ENCODE results near the gene NUTM2F.
A peak's percentile ranks its signal among the peaks of the same experiment; 100 is the strongest.
"Not testable (repeated sequence)": the region's sequence is repeated elsewhere in the genome, so short reads cannot be mapped to it uniquely, and the experiment has no call there.

Gene NUTM2F, protein sequence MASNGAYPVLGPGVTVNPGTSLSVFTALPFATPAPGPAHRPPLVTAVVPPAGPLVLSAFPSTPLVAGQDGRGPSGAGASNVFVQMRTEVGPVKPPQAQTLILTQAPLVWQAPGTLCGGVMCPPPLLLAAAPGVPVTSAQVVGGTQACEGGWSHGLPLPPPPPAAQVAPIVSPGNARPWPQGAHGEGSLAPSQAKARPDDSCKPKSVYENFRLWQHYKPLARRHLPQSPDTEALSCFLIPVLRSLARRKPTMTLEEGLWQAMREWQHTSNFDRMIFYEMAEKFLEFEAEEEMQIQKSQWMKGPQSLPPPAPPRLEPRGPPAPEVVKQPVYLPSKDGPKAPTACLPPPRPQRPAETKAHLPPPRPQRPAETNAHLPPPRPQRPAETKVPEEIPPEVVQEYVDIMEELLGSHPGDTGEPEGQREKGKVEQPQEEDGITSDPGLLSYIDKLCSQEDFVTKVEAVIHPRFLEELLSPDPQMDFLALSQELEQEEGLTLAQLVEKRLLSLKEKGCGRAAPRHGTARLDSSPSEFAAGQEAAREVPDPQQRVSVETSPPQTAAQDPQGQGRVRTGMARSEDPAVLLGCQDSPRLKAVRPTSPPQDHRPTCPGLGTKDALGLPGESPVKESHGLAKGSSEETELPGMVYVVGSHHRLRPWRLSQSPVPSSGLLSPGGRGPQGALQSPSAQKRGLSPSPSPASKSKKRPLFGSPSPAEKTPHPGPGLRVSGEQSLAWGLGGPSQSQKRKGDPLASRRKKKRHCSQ

DNA sequence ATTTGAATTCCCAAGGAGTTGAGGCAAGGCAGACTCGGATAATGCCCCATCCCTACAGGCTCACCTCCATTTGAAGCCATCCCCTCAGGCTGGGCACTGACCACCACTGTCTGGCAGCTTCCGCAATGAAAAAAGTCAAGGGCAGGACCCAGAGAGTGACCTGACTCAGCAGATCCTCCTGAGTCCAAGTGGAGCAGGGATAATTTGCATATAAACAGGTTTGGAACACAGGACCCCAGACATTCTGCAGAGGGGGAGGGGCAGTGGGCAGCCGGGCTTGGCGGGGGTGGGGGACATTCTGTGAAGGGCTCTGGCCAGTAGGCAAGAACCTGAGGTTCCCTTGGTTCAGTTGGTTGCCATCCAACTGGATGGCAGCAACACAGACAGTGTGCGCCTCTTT is at the start of gene NUTM2F:
Gene NUTM2F (minus strand): TSS at position 101 of the 400 bp plus-strand sequence. CDS start 21 bp downstream, at position 80.
- DNase-seq = not testable (repeated sequence)

DNA sequence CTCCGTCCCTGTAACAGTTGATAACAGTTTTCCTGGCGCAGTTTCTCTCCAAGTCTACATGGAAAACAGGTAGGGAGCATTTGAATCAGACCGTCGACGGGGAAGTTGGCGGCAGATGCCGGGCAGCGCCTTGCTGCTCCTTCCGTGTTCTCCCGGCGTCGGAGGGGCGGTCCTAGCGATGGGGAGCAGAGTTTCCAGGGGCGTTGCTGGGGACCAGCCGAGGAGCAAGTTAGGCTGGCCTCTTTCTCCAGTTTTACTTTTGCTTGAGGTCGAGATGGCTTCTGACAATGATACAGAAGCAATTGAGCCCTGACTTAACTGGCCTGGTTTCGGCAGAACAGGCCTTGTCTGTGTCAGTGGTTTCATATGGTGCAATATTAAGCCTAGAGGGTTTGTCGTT is 46.8 kb upstream of the NUTM2F start:
- not testable (repeated sequence) for DNase-seq

DNA sequence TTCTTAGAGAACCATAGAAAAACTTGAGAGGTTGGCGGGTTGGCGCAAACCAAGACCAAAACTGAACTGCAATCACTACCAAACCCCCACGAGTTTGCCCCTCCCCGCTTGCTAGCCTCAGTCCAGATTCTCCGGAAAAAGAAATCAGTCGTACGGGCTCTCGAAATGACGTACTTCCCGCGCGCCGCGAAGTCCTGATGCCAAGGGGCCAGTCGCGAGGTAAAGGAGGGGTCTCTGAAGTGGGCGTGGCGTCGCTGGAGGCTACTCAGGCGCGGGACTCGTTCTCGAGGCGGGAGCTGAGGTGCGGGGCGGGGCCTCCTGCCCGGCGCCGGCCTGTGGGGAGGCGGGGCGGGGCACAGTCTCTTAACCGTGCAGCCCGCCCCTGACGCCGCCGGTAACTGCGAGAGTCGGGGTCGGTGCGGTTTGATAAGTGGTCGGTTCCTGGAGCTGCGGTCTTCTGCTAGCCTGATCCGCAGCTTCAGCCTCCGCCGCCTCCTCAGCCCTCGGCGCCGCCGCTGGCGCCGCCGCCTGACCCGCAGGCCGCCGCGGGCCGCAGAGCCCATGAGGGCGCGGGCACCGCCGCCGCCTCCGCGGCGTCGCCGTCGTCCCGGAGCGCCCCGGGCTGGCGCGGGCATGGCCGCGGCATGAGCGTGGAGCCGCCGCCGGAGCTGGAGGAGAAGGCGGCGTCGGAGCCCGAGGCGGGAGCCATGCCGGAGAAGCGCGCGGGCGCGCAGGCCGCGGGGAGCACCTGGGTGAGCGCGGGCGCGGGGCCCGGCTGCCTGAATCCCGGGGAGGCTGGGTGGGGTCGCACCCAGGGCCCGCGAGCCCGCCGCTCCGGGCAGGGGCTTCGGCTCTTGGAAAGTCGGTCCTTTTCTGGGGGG is 46.0 kb upstream of the NUTM2F start:
- peak; percentile 93 for DNase-seq

DNA sequence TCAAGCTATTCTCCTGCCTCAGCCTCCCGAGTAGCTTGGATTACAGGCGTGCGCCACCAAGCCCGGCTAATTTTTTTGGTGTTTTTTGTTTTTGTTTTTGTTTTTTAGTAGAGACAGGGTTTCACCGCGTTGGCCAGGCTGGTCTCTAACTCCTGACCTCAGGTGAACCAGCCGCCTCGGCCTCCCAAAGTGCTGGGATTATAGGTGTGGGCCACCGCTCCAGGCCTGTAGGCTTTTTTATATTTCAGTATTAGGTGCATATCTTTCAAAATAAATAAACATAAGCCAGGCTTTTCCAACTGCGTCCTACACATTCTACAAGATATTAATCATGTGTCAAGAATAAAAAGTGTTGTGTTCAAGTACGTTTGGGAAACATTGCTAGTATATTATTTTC is 45.3 kb upstream of the NUTM2F start:
- not testable (repeated sequence) for DNase-seq

DNA sequence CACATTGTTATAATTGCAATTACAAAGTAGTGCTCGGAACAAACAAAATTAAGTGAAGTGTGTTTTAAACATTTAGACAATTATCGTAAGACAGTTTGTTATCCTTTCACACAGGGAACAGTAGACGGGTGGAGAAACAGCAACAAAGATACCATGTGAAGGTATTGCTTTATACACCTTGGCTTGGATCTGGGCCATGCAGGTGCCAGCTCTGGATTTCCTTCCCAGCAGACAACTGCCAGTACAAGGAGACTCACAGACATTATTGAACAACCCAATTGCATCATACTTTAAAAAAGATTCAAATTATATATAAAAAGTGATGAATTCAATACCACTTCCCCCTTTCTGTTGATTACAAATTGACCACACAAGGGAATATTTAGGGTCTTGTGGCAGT is 41.8 kb upstream of the NUTM2F start:
- DNase-seq = not testable (repeated sequence)

DNA sequence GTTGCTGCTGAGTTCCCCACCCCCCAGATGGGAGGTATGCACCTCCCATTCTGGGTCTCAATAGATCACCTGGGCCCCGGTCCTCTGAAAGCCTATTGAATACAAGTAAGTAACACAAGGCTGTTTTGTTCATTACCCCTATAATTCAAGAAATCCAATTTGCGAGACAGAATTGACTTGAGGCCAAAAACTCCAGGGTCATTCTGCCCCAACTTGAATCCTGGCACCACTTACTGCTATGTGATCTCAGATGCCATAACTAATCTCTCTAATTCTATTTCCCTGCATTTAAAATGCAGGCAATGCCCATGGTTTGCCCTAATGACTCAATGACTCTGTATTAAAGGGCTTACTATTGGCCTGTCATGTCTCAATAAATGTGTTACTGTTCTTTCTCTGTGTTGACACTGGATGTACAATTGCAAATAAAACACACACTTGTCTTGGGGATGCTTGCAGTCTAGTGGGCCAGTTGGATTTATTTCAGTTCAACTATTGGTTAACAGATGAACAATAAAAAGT is 35.7 kb upstream of the NUTM2F start:
- not testable (repeated sequence) for DNase-seq

DNA sequence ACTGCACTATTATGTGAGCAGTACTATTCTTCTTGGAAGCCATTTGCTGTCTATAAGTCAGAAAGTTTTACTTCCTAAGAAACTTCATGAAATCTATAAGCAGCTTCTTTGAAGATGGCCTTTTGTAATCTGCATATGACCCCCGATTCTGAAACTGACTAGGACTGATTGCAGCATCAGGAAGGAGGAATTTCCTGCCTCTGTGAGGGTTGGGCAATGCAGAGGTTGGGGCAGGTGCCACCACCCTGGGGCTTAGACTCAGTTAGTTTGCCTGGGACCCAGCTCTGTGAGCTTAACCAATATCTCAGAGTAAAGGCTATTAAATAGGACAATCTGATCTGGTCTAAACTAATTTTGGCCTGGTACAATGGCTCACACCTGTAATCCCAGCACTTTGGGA is 28.7 kb upstream of the NUTM2F start:
- DNase-seq = not testable (repeated sequence)

DNA sequence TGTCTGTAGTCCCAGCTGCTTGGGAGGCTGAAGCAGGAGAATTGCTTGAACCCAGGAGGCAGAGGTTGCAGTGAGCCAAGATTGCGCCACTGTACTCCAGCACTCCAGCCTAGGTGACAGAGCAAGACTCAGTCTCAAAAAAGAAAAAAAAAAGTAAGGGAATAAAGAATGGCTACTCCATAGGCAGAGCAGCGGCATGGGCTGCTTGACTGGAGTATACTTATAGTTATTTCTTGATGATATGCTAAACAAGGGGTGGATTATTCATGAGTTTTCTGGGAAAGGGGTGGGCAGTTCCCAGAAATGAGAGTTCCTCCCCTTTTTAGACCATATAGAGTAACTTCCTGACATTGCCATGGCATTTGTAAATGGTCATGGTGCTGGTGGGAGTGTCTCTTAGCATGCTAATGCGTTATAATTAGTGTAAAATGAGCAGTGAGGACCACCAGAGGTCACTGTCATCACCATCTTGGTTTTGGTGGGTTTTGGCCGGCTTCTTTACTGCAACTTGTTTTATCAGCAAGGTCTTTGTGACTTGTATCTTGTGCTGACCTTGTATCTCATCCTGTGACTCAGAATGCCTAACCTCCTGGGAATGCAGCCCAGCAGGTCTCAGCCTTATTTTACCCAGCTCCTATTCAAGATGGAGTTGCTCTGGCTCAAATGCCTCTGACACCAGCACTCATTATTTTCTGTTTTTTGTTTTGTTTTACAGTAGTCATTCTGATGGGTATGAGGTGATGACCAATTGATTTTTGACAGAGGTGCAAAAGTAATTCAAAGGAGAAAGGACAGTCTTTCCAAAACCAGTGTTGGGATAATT is 23.7 kb upstream of the NUTM2F start:
- DNase-seq = not testable (repeated sequence)

DNA sequence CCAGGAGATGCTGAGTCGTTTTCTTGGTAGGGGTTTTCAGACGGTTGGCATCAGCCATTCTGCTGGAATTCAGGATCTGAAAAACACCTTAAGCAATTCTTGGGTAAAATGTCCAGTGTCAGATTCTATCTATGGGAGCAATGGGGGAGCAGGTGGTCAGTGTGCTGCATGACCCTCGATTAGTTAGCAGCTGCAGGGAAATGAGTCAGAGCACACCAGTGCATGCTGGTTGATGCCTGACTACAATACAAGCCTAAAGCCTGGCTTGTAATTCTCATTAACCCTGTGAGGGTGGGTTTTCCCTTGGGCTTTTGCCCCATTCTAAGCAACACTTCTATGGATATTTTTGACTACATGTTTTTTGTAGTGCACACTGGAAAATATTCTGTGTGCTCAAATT is 20.3 kb upstream of the NUTM2F start:
- not testable (repeated sequence) for DNase-seq

DNA sequence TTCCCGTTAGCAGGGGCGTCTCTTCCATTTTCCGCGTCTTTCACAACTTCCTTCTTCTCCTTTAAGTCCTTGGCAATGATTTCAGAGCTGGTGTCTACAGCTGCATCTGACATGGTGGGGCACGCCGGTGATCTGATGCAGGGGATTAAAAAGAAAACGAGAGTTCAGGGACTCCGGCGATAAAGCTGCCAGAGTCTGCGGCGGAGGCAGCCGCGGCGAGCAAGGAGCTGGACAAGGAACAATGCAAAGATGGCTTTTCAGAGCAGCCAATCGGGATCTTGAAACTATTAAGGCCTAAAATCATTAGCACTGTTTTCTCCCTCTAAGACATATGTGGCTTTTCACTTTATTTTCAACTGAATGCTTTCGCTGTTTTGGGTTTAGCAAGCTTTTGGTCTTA is 19.0 kb upstream of the NUTM2F start:
- not testable (repeated sequence) for DNase-seq

DNA sequence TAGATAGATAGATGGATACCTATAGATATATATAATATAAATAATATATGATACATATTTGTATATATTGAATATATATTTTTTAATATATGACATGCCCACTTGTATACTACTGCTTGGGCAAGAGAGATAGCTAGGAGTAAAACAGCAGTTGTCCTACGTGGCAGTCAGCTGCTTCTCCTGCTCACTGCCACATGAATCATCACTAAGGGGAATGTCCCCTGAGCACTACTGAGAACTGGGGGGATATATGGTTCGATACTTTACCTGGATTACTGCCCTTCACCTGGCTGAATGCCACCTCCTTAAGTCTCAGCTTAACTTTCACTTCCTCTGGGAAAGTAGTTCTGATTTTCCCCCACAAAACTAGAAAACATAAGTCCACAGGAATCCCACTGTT is 13.3 kb upstream of the NUTM2F start:
- not testable (repeated sequence) for DNase-seq

DNA sequence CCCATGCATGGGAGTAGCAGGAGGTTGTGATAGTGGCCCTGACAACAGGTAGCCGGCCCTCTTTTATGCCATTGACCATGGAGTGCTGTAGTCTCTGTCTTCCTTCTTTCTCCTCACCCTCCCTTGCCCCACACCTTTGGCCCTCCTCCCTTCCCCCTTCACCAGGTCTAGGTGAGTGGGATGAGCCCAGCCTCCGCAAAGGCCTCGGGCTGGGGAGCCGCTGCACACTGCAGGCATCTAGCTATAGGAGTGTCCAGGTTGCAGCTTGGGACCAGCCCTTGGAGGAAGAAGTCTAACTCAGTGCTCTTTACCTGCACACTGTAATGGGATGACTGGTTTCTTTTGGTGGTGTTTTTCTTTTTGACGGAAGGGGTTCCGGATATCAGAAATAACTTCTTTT is 12.3 kb upstream of the NUTM2F start:
- DNase-seq = not testable (repeated sequence)

DNA sequence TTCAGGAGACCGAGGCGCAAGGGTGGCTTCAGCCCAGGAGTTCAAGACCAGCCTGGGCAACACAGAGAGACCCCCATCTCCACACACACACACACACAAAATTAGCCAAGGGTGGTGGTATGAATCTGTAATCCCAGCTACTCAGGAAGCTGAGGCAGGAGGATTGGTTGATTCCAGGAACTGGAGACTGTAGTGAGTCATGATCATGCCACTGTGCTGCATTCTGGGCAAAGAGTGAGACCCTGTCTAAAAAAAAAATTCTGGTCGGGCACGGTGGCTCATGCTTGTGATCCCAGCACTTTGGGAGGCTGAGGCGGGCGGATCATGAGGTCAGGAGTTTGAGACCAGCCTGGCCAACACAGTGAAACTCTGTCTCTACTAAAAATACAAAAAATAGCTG is 11.2 kb upstream of the NUTM2F start:
- DNase-seq = not testable (repeated sequence)

DNA sequence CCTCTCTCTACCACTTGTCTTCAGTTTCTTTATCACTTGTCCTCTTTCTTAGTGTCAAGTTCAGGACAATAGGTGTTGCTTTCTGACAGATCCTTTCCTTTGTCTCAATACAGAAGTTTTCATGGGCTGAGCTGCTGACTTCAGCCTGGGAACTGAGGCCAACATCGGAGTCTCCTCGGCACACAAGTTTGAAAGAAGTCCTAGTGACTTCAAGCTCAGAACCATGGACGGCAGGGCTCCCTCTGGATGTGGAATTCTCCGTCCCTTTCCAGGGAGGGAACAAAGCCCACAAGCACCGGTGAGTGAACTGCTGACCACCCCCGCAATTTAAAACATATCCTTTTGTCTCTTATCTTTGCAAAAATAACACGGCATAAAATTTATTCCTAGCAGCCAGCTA is 10.3 kb upstream of the NUTM2F start:
- not testable (repeated sequence) for DNase-seq

DNA sequence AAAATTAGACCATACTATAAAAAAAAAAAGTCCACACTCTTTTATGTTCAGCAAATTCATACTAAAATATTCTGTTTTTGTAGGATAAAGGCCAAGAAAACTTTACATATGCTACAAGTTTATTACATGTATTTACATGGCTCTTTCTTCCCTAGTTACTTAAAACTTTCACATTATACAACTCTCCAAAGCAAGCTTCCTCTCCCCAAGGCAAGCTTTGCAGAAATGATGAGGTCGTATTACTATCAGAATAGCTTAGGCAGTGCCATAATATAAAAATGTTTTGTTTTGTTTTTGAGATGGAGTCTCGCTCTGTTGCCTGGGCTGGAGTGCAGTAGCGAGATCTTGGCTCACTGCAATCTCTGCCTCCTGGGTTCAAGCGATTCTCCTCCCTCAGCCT is 8.0 kb upstream of the NUTM2F start:
- not testable (repeated sequence) for DNase-seq

DNA sequence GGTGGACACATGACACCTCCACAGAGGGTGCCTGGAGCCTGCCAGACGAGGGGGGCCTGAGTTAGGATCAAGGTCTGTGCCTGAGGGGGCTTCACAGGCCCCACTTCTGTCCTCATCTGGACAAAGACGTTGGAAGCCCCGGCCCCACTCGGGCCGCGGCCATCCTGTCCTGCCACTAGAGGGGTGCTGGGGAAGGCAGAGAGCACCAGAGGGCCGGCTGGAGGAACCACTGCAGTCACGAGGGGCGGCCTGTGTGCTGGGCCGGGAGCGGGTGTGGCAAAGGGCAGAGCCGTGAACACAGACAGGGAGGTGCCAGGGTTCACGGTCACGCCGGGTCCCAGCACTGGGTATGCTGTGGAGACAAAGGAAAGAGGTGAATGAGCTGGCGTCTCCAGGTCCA is 2.9 kb downstream of the NUTM2F start:
- DNase-seq = not testable (repeated sequence)

DNA sequence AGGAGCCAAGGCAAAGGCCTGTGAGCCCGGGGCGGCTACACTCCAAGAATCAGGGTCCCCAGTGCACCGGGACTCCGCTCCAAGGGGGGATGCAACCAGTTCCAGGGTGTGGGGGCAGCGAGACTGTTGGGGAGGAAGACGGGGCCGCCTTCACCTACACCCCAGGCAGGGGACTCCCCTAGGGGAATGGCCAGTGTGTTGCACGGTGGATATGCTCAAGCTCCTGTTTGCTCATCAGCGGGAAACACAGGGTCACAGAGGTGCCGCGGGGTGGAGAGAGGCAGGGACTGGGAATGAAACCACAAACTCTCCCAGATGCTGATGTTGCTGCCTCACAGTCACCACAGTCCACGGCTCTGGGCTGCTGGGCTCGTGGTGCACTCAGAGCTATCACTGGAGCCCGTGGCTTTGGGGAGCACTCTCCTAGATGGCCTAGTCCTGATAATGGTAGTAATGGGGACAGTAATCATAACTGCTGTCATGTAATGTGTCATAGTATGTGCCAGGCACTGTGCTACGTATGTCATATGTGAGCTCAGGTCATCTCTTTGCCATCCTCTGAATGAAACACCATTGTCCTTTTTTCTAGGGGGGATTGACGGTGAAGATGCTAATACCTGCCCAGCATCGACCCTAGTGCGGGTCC is 5.2 kb downstream of the NUTM2F start:
- not testable (repeated sequence) for DNase-seq

DNA sequence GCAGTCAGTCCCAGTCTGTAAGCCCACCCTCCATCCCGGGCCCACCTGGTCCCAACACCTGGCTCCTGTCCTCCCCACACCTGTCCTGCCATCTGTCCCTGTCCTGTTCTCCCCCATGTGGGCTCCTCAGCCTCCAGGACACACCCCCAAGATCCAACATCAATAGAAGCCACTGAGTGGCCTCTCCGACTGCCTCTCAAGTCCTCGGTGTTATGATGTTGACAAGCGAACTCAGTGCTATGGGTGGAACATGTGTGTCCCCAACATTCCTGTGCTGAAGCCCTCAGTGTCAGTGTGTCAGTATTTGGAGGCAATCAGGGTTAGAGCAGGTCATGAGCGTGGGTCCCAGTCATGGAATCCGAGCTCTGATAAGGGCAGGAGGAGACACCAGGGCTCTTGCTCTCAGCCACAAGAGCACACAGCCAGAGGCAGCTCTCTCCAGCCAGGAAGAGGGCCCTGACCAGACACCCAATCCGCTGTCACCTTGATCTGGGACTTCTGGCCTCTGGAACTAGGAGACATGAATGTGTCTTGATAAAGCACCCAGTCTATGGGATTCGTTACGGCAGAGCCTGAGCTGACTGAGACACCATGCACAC is 6.0 kb downstream of the NUTM2F start:
- DNase-seq = not testable (repeated sequence)

DNA sequence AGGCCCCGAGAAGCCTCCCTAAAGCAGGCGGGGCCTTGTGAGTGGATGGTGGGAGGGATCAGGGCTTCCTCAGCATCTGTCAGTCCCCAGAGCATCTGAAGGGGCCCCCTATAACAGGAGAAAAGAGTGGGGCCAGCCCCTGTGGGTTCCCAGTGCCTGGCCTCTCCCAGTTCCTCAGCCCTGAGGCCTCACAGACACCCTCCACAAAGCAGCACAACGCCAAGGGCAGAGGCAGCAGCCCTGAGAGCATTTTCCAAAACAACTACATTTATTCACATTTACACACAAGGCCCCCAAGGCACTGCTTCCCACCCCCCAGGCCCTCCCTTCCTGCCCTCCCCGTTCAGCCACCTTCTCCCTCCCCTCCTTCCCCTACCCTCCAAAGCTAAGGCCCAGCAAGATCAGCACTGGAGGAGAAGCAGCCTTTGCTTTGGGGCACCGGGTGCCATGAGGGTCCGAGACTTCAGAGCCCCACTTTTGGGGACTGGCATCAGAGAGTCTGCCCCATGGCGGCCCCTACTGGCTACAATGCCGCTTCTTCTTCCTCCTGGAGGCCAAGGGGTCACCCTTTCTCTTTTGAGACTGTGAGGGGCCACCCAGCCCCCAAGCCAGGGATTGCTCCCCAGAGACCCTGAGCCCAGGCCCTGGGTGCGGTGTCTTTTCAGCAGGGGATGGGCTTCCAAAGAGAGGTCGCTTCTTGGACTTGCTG is 10.3 kb downstream of the NUTM2F start:
- DNase-seq = not testable (repeated sequence)

DNA sequence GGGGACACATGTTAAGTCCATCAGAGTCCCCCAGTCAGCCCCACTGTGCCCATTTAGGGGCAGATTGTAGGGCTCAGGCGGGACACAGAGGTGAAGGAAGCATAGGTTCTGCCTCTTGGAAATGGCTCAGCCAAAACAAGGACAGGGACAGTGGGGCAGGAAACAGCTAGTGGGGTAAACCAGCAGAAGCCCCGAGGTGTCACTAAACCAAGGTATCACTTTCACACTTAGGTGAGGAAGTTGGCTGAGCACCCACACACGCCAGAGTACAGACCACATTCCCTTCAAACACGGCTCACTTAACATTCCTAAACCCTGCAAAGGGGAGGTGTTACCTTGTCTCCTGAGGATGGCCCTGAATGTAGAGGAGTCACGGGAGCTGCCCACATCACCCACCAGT is 12.2 kb downstream of the NUTM2F start:
- not testable (repeated sequence) for DNase-seq

All from NCI-H524 treated with DMSO at 0.1 percent for 48 hours (cell line).